GM21390 (cell line): ENCODE data around the gene LCN15.
A peak's percentile ranks its signal among the peaks of the same experiment; 100 is the strongest.
"Not testable (repeated sequence)": the region's sequence is repeated elsewhere in the genome, so short reads cannot be mapped to it uniquely, and the experiment has no call there.

Experiments
- ATAC-seq: cut with Tn5 transposase; IDR thresholded peaks from one replicate; pipeline ENCODE4 v1.9.1; 2021; ENCODE audit not compliant: unreplicated experiment

The LCN15 gene

DNA sequence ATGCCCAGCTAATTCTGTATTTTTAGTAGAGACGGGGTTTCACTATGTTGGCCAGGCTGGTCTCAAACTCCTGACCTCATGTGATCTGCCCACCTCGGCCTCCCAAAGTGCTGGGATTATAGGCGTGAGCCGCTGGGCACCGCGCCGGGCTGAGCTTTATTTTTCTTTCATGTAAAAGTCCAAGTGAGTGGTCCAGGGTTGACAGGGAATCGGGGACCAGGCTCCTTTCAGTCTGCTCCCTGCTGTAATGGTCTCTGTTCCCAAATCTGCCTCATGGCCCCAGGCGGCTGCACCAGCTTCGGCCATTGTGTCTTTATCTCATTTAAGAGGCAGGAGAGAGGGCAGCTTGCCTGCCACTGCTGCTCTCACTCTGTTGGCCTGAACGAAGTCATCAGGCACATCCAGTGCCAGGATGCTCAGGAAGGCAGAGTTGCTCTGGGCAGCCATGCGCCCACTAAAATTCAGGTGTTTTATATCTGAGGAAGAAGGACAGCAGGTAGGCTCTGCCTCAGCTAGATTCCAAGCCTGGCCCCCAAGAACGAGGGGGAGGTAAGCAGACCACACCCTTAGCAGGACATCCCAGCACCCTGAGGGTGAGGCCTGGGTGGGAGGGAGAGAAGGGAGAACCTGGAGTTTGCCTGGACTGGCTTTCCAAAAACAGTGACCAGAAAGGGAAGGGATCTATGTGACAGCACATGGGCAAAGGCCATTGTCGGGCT is 30.1 kb upstream of the LCN15 start:
- ATAC-seq, result no peak

DNA sequence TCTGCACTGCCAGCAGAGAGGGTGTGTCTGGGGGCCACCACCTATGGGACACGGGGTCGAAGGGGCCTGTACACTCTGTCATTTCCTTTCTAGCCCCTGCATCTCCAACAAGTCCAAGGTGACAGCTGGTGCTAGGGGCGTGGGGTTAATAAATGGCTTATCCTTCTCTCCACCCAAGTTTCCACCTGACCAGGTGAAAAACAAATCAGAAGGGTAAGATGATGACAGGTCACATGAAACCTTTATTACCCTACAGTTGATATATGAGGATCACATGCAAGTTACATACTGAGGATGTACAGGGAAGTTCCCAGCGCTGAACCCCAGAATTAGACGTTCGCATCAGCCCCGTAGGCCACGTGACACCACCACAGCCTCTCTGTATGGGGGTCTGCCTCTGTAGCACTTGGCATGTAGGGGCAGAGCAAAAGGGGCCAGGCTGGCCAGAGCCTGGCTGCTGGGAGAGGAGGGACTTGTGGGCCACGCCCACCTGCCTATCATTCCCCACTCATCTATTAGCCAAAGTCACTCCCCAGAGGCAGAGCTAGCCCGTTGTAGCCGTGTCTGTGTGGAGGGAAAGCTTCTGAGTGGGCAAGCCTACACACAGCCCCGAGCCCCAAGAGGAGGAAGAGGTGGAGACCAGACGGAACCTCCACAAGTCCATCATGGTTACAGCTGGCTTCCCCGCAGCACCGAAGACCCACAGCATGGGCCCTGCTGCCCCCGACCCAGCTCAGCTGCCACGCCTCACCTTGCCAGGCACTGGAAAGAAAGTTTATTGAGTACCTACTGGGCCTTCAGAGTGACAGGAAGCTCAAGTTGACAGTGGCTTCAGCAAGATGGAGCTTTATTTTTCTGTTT is 29.0 kb upstream of the LCN15 start:
- no peak for ATAC-seq

DNA sequence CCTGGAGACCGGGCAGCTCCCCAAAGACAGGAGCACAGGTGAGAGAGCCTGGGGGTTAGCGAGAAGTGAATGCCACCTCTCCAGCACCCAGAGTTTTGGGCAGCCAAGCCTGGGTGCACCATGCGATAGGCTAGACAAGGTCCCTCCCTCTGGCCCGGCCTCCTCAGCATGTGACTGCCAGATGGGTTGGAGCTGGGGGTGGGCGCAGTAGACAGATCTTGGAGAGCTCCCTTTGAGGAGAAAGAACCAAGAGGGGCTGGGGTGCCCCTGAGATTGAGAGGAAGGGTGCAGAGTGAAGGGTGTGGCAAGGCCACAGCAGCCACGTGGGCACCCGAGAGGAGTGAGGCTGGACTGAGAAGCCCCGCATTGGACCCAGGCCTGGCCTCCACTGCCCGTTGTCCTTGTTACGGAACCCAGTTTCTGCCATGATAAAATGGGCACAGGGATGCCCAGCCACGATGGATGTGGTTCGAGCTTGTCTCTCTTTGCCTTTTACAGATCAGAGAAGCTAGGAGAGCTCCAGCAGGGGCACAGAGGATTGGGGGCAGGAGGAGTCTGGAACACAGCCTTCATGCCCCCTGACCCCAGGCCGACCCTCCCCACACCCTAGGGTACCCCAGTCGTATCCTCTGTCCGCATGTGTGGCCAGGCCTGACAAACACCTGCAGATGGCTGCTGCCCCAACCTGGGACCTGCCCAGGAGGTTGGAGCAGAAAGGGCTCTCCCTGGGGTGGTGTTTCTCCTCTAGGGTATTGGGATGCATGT is 28.2 kb upstream of the LCN15 start:
- no peak for ATAC-seq

DNA sequence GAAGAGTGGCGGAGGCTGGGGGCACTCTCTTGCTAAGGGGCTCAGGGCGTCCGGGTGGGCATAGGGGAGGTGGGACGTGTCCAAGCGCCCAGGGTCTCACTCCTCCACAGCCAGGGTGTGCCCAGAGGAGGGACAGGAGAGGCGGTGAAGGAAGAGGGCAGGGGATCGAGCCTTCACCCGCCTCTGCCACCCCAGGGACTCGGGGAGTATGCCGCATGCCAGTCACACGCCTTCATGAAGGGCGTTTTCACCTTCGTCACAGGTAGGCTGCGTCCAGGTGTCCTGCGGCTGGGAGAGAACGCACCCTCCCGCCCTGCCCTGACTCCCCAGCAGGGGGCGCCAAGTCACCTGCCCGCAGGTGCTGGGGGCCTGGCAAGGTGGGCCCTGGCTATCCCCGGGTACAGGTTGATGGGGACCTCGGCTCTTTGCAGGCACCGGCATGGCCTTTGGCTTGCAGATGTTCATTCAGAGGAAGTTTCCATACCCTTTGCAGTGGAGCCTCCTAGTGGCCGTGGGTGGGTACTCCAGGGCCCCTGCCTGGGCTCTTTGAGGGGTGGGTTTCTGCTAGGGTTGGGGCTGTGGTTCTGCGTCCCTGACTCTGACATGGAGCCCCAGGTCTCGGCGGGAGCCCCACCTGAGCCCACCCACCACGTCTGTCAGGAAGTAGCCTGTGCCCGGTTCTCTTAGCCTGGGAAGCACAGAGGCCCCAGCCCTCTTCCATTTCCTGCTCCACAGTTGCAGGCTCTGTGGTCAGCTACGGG is 27.4 kb upstream of the LCN15 start:
- ATAC-seq, result peak; percentile 14

DNA sequence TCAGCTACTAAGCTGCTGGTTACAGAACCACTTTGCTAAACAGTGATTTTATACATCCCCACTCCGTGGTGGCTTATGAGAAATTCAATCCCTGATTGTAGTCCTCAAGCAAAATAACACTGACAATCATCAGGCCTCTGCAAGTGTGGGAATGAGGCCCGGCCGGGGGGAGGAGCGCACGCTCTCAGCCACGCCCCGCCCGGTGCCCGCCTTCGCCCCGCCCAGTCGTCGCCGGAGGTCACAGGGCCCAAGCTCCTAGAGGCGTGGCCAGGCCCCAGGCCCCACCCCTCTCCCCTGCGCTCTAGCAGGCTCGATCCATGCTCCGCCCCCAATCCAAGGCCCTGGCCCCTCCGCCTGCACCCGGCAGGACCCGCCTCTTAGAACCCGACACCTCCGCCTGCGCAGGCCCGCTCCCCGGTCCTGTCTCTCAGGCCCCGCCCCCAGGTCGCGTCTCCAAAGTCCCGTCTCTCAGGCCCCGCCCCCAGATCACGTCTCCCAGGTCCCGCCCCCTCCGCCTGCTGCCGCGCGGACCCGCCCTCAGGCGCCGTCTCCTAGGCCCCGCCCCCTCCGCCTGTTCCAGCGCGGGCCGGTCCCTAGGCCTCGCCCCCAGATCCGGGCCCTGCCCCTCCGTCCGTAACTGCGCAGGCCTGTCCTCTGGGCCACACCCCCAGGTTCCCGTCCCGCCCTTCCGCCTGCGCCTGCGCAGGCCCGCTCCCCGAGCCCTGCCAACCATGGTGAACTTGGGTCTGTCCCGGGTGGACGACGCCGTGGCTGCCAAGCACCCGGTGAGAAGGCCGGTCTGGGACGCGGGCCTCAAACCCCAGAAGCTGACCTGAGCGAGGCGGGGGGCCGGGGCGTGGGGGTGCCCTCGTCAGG is 26.6 kb upstream of the LCN15 start, which contains the start of gene TMEM141:
Gene TMEM141, plus strand, starts transcription at position 705 of the 876 bp plus-strand sequence. Its CDS starts 27 bp downstream, at position 732.
- peak; percentile 78 for ATAC-seq

DNA sequence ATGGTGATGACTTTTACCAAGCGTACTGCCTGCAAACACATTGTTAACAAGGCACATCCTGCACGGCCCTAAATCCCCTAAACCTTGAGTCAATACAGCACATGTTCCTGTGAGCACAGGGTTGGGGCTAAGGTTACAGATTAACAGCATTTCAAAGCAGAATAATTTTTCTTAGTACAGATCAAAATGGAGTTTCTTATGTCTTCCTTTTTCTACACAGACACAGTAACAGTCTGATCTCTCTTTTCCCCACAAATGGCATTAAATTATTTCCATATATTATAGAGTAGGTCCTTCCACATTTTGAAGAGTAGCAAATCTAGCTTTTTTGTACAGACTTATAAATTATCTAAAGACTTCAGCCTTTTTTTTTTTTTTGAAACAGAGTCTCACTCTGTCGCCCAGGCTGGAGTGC is 25.2 kb upstream of the LCN15 start:
- no peak for ATAC-seq

DNA sequence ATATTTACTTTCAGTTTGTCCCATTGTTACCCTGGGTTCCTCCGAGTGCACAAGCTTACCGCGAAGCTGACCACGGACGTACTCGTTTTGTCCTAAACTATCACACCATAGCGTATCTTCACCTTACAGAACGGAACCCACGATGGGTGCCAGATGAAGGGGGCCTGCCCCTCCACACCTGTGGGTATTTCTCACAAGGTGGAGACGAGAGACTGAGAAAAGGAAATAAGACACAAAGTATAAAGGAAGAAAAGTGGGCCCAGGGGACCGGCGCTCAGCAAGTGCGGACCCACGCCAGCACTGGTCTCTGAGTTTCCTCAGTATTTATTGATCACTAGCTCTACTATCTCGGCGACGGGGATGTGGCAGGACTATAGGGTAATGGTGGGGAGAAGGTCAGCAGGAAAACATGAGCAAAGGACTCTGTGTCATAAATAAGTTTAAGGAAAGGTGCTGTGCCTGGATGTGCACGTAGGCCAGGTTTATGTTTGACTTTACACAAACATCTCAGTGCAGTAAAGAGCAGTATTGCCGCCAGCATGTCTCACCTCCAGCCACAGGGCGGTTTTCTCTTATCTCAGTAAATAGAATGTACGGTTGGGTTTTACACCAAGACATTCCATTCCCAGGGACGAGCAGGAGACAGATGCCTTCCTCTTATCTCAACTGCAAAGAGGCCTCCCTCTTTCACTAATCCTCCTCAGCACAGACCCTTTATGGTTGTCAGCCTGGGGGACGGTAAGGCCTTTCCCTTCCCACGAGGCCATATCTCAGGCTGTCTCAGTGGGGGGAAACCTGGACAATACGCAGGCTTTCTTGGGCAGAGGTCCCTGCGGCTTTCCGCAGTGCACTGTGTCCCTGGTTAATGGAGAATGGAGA is 24.6 kb upstream of the LCN15 start:
- ATAC-seq, result not testable (repeated sequence)

DNA sequence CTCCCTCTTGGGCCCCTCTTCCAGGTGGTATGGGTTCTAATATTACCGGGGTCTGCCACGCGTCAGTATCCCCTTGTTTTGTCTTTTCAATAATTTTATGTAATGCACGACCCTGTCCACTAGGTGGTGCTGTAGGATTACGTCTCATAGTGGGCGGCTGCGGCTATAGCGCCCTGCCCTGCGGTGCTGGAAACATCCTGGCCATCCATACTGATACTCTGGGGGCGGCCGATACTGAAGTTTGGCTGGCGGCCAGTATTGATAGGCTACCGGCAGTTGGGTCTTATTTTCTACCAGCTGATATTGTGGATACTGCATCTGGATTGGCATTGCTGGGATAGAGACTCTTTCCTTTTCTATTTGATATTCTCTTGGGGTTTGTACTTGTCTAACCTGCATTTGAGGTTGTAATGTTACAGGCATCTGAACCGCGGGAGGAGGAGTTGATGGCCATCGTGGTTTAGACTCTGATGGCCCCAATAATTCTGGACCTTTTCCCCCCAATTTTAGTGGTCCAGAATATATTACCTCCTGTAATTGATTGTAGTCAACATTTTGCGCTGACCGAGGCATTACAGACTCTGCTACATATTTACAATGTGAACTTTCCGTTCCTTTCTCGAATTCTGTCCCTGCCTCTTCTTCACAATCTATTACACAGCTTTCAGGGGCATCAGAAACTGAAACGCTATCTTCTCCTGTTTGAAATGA is 23.5 kb upstream of the LCN15 start:
- ATAC-seq, result no peak

DNA sequence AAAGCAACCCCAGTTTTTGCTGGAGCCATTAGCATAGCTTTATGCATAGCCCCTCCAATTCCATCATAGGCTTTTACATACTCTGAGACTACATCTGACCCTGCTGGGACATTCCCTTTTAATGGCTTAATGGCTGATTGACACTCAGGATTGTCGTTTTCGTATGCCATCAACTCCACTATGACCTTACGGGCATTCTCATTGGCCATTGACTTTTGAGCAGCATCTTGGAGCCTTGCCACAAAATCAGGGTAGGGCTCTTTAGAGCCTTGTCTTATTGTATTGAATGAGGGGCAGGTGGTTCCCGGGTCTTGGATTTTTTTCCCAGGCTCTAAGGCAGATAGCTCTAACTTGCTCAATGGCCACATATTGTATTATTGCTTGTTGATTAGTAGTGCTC is 22.7 kb upstream of the LCN15 start:
- ATAC-seq, result not testable (repeated sequence)

DNA sequence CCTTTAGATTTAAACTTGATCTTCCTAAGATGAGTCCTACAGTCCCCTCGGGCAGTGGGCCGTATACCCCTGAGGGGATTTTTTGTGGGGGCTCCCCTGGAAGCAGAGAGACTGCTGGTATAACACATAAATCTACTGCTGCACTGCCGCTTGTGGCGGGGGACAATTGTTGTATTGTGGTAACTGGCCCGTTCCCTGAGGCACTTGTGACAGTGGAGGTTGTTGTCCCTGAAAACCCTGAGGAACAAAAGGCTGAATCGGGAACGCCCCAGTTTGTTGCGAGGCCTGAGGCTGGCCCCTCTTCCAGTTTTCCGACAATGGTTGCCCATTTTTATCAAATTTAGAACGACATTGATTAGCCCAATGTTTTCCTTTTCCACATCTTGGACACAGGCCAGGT is 22.1 kb upstream of the LCN15 start:
- ATAC-seq, result no peak

DNA sequence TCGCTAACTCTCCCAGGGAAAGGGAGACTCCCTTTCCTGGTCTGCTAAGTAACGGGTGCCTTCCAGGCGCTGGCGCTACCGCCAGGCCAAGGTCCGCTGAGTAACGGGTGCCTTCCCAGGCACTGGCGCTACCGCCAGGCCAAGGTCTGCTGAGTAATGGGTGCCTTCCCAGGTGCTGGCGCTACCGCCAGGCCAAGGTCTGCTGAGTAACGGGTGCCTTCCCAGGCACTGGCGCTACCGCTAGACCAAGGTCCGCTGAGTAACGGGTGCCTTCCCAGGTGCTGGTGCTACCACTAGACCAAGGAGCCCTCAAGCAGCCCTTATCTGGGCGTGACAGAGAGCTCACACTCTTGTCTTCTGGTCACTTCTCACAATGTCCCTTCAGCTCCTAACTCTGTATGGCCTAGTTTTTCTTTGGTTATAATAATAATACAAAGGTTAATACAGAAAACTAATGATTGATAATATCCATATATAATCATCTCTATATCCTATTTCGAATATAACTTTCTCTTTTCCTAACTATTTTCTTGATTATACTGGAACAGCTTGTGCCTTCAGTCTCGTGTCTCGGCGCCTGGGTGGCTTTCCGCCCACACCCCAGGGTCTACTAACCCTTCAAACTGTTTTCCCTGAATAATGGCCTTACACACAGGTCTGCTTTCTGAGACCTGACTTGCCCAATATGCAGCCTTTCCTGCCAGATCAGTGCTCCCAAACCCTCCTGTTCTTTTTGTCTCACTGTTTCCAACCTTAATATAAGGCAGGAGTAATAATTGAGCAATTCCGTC is 21.4 kb upstream of the LCN15 start:
- not testable (repeated sequence) for ATAC-seq

DNA sequence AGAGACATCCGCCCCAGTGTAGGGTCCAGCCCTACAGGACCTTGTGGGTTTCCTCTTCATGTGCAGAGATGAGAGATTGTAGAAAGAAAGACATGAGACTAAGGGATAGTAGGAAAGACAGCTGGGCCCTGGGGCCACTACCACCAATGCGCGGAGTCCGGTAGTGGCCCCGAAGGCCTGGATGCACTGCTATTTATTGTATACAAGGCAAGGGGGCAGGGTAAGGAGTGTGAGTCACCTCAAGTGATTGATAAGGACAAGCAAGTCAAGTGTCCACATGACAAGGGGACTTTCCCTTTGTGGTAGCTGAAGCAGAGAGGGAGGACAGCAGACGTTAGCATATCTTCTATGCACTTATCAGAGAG is 20.7 kb upstream of the LCN15 start:
- no peak for ATAC-seq

DNA sequence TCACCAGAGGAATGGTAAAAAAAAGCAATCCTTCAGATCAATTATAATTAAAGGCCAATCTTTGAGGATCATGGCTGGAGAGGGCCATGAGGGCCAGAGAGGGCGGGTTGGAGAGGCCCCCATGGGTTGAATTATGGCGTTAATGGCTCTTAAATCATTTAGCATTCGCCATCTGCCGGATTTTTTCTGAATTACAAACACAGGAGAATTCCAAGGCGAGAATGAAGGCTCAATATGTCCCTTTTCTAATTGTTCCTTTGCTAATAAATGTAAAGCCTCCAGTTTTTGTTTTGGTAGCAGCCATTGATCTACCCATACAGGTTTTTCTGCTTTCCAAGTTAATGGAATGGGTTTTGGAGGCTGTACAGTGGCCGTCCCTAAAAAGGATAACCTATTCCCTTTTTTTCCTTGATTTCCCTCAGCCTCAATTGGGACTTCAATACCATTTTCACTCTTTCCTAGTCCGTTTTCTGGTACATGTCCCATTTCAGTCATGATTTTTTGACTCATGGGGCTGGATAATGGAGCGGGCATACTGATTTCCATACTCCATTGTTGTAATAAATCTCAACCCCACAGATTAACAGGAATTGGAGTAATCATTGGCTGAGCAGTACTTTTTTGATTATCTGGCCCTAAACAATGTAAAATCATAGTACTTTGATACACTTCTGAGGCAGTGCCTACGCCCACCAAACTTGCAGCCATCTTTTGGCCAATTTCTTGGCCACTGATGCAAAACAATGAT is 20.1 kb upstream of the LCN15 start:
- no peak for ATAC-seq

DNA sequence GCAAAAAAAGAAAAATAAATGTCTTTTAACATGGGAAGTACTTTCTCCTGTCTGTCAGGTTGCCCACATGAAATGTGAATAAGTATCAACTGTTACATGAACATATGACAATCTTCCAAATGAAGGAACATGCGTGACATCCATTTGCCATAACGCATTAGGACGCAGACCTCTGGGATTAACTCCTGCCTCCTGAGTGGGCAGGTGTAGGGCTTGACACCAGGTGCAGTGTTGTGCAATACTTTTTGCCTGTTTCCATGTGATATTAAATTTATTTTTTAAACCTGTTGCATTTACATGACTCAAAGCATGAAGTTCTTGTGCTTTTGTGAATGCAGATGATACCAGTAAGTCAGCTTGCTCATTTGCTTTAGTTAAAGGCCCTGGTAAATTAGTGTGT is 18.1 kb upstream of the LCN15 start:
- ATAC-seq, result no peak

DNA sequence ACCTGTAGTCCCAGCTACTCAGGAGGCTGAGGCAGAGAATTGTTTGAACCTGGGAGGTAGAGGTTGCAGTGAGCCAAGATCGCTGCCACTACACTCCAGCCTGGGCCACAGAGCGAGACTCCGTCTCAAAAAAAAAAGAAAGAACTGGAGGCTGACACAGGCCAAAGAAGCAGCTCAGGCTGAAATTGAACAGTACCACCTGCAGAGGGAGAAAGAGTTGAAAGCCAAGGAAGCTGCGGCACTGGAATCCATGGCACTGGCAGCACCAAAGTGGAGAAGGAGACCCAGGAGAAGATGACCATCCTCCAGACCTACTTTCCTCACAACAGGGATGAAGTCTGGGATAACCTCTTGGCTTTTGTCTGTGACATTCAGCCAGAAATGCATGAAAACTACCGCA is 15.5 kb upstream of the LCN15 start:
- no peak for ATAC-seq

DNA sequence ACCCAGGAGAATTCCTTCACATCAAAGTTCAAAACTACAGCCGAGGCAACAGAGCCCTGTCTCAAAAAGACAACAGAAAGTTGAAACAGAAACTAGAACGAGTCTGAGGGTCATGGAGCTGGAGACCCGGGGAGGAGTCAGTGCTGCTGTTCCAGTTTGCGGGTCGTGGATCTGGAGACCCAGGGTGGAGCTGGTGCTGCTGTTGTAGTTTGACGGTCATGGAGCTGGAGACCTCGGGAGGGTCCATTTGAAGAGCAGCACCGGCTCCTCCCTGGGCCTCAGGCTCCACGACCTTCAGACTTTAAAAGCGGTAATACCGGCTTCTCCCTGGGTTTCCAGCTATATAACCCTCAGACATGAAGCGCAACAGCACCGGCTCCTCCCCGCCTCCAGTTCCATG is 13.0 kb upstream of the LCN15 start:
- ATAC-seq, result no peak

DNA sequence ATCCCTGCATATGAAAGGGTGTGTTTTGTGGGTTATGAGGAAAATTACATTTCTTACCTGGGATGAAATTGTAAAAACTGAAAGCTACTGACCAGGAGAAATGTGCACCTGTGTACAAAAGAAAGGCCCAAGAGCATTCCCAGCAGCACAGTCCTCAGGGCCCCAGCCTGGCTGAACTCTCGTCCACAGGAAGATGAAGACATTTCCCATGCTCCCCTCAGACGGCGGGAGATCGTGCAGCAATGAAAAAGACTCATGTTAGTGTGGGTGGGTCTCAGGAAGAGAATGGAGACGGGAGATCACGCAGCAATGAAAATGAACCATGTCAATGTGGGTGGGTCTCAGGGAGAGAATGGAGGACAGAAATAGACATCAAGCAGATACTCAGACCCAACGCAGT is 12.6 kb upstream of the LCN15 start:
- ATAC-seq, result no peak
